ENCODE results near the gene IDE.

IDE gene

DNA sequence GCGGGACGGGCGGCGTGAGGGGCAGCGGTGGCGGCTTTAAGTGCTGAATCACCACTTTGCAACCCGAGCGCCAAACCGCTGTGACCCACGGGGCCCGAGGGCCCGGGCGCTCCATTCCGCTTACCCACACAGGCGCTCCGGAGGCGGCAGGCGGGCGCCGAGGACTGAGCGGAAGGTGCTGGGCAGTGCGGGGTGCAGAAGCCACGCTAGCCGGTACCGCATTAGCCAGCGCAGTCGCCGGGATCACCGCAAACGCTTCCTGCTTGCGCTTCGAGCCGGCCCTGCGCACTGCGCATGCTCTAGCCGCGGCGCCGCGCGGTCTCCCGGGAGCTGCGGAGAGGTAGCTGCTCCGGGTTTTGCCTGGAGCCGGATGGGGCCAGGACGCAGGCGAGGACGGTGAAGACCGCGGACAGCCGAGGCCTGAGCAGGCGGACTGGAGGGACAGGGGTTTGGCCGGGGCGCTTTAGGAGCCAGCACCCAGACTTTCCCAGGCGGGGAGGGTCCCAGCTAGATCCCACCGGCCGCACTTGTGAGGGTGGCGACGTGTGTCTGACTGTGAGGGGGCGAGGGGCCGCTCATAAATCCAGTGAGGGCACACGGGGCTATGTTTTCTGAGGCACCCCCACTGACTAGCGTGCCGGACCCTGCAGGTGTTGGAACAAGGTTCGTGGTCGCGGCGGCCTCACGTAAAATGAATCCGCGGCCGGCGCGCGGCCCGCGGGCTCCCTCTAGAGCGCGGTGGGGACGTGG is at the start of gene IDE:
Gene IDE, minus strand, starts transcription at position 296 of the 750 bp plus-strand sequence. Its CDS starts 74 bp downstream, at position 222.
- H3K27me3 ChIP-seq (ENCODE audit: control insufficient read depth in 2 of 2, insufficient read depth in 2 of 2, low read length in 2 of 2) = no peaks in the 10 kb centered on the region

DNA sequence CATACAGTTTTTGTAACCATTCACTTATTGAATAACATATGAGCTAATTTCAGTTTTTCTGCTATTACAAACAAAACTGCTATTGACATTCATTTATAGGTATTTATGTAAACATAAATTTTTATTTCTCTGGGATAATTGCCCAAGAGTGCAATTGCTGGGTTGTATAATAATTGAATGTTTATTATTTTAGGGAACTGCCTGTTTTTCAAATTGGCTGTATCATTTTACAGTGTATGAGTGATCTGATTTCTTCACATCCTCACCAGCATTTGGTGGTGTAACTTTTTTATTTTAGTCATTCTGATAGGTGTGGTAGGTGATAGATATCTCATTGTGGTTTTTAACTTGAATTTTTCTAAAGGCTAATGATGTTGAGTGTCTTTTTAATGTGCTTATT is 45.5 kb upstream of the IDE start:
- H3K4me3 ChIP-seq (ENCODE audit: low read length in 2 of 2) = no peak overlapping the region
- H3K9me3 ChIP-seq (ENCODE audit: control insufficient read depth in 2 of 2, low read length in 2 of 2) = no peaks in the 10 kb centered on the region
- H3K27ac ChIP-seq (ENCODE audit: low read depth in 2 of 2, low read length in 2 of 2) = no peak overlapping the region
- H3K27me3 ChIP-seq (ENCODE audit: control insufficient read depth in 2 of 2, insufficient read depth in 2 of 2, low read length in 2 of 2) = no peaks in the 10 kb centered on the region
- no peaks in the 10 kb centered on the region for H3K36me3 ChIP-seq (ENCODE audit: control insufficient read depth in 2 of 2, insufficient read depth in 2 of 2, low read length in 2 of 2)
- H3K9ac ChIP-seq (ENCODE audit: low read depth in 1 of 2, low read length in 2 of 2) = no peak overlapping the region
- H3K4me1 ChIP-seq (ENCODE audit: control insufficient read depth in 2 of 2, insufficient read depth in 2 of 2, low read length in 2 of 2) = no peaks in the 10 kb centered on the region

More for the DNA sequence above, at the start of gene IDE:
- Histone ChIP-seq H3K27ac (ENCODE audit: low read depth in 2 of 2, low read length in 2 of 2) (peak within 1 kb of the TSS; percentile 94 to 96), H3K36me3 (ENCODE audit: control insufficient read depth in 2 of 2, insufficient read depth in 2 of 2, low read length in 2 of 2) (no peaks in the 10 kb centered on the region), H3K9ac (ENCODE audit: low read depth in 1 of 2, low read length in 2 of 2) (peak within 1 kb of the TSS; percentile 91 to 92), H3K4me3 (ENCODE audit: low read length in 2 of 2) (peak within 1 kb of the TSS; percentile 89 to 97), H3K9me3 (ENCODE audit: control insufficient read depth in 2 of 2, low read length in 2 of 2) (no peaks in the 10 kb centered on the region), H3K4me1 (ENCODE audit: control insufficient read depth in 2 of 2, insufficient read depth in 2 of 2, low read length in 2 of 2) (peaks cover 9 to 16% of the 10 kb centered on the region in 2 donors)

- Histone ChIP-seq H3K27ac (ENCODE audit: low read depth in 2 of 2, low read length in 2 of 2) (no peak overlapping the region), H3K9ac (ENCODE audit: low read depth in 1 of 2, low read length in 2 of 2) (no peak overlapping the region), H3K27me3 (ENCODE audit: control insufficient read depth in 2 of 2, insufficient read depth in 2 of 2, low read length in 2 of 2) (no peaks in the 10 kb centered on the region), H3K36me3 (ENCODE audit: control insufficient read depth in 2 of 2, insufficient read depth in 2 of 2, low read length in 2 of 2) (peaks cover 0 to 2% of the 10 kb centered on the region in 2 donors), H3K4me3 (ENCODE audit: low read length in 2 of 2) (no peak overlapping the region), H3K4me1 (ENCODE audit: control insufficient read depth in 2 of 2, insufficient read depth in 2 of 2, low read length in 2 of 2) (no peaks in the 10 kb centered on the region), H3K9me3 (ENCODE audit: control insufficient read depth in 2 of 2, low read length in 2 of 2) (no peaks in the 10 kb centered on the region)
Observed at GRCh38 chr10:92615515-92615914, 41.6 kb upstream of the IDE start.

- Histone ChIP-seq H3K4me1 (ENCODE audit: control insufficient read depth in 2 of 2, insufficient read depth in 2 of 2, low read length in 2 of 2) (no peaks in the 10 kb centered on the region), H3K27me3 (ENCODE audit: control insufficient read depth in 2 of 2, insufficient read depth in 2 of 2, low read length in 2 of 2) (no peaks in the 10 kb centered on the region), H3K9ac (ENCODE audit: low read depth in 1 of 2, low read length in 2 of 2) (no peak overlapping the region), H3K9me3 (ENCODE audit: control insufficient read depth in 2 of 2, low read length in 2 of 2) (no peaks in the 10 kb centered on the region), H3K4me3 (ENCODE audit: low read length in 2 of 2) (no peak overlapping the region), H3K27ac (ENCODE audit: low read depth in 2 of 2, low read length in 2 of 2) (no peak overlapping the region), H3K36me3 (ENCODE audit: control insufficient read depth in 2 of 2, insufficient read depth in 2 of 2, low read length in 2 of 2) (no peaks in the 10 kb centered on the region)
Observed at GRCh38 chr10:92604841-92605240, 30.9 kb upstream of the IDE start.

DNA sequence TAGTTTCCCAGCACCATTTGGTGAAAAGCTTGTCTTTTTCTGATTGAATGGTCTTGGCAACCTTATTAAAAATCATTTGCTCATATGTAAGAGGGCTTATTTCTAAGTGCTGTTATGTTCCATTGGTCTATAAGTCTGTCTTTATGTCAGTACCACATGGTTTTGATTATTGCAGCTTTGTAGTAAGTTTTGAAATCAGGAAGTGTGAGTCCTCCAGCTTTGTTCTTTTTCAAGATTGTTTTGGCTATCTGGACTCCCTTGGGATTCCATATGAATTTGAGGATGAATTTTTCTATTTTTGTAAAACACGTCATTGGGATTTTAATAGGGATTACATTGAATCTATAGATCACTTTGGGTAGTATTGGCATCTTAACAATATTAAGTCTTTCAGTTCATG is 24.4 kb upstream of the IDE start:
- Histone ChIP-seq H3K9me3 (ENCODE audit: control insufficient read depth in 2 of 2, low read length in 2 of 2) (no peaks in the 10 kb centered on the region), H3K9ac (ENCODE audit: low read depth in 1 of 2, low read length in 2 of 2) (no peak overlapping the region), H3K36me3 (ENCODE audit: control insufficient read depth in 2 of 2, insufficient read depth in 2 of 2, low read length in 2 of 2) (no peaks in the 10 kb centered on the region), H3K27me3 (ENCODE audit: control insufficient read depth in 2 of 2, insufficient read depth in 2 of 2, low read length in 2 of 2) (no peaks in the 10 kb centered on the region), H3K27ac (ENCODE audit: low read depth in 2 of 2, low read length in 2 of 2) (no peak overlapping the region), H3K4me3 (ENCODE audit: low read length in 2 of 2) (no peak overlapping the region), H3K4me1 (ENCODE audit: control insufficient read depth in 2 of 2, insufficient read depth in 2 of 2, low read length in 2 of 2) (peaks cover 2 to 3% of the 10 kb centered on the region in 2 donors)

DNA sequence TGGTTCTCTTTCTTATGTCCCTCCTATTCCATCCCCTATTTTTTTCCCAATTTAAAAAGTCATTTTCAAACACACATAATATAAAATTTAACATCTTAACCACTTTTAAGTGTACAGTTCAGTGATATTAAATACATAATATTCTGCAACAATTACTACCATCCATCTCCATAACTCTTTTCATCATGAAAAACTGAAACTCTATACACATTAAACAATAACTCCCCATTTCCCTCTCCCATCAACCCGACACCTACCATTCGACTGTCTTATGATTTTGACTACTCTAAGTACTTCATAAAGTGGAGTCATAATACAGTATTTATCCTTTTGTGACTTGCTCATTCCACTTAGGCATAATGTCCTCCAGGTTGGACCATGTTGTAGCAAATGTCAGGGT is 21.6 kb upstream of the IDE start:
- no peak overlapping the region for H3K4me3 ChIP-seq (ENCODE audit: low read length in 2 of 2)
- no peak overlapping the region for H3K9ac ChIP-seq (ENCODE audit: low read depth in 1 of 2, low read length in 2 of 2)
- no peak overlapping the region for H3K27ac ChIP-seq (ENCODE audit: low read depth in 2 of 2, low read length in 2 of 2)
- no peaks in the 10 kb centered on the region for H3K36me3 ChIP-seq (ENCODE audit: control insufficient read depth in 2 of 2, insufficient read depth in 2 of 2, low read length in 2 of 2)
- H3K9me3 ChIP-seq (ENCODE audit: control insufficient read depth in 2 of 2, low read length in 2 of 2) = no peaks in the 10 kb centered on the region
- H3K27me3 ChIP-seq (ENCODE audit: control insufficient read depth in 2 of 2, insufficient read depth in 2 of 2, low read length in 2 of 2) = no peaks in the 10 kb centered on the region
- H3K4me1 ChIP-seq (ENCODE audit: control insufficient read depth in 2 of 2, insufficient read depth in 2 of 2, low read length in 2 of 2) = peaks cover 5 to 12% of the 10 kb centered on the region in 2 donors

DNA sequence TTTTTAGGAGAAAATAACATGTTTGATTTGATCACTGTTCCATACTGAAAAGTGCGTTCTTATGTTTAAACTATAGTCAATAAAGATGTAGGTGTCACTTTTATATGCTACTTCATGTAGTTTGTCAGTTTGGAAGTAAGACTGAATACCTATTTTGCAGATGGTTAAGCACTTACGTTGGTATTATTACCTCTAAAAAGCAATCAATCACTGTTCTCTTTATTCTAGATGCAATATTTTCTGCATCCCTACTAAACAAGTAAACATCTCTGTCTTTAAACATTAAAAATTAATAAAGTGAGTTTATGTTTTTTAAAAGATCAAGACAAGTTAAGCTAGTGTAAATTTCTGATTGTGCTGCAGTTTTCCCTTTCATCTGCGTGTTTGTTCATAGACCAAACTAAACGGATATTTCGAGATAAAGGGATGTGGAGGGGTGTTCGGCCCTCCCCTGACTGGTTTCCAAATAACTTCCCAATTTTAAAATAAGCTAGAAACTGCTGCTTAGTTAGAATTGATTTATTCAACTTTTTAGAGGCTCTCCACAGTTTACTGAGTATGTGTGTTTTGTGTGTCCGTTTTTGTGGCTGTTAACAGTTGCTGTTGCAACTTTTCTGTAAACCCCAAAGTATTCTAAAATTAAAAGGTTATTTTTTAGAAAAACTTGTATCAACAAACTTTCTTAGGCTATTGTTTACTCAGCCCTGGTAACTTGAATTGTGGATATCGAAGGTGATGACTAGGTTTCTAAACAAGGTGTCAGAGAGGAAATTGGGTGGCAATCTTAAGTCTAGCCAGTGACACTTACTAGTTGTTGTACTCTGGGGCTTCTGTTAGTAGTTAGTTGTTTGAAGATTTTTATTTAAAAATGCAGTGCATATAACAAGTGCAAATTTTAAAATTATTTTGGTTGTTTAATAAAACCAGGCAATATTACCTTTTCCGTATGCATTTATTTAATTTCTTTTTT is 20.0 kb upstream of the IDE start:
- Histone ChIP-seq H3K36me3 (ENCODE audit: control insufficient read depth in 2 of 2, insufficient read depth in 2 of 2, low read length in 2 of 2) (no peaks in the 10 kb centered on the region), H3K27me3 (ENCODE audit: control insufficient read depth in 2 of 2, insufficient read depth in 2 of 2, low read length in 2 of 2) (no peaks in the 10 kb centered on the region), H3K4me1 (ENCODE audit: control insufficient read depth in 2 of 2, insufficient read depth in 2 of 2, low read length in 2 of 2) (peaks cover 5 to 12% of the 10 kb centered on the region in 2 donors), H3K27ac (ENCODE audit: low read depth in 2 of 2, low read length in 2 of 2) (peak overlapping the region in 1 of 2 donors; percentile 89), H3K9ac (ENCODE audit: low read depth in 1 of 2, low read length in 2 of 2) (peak overlapping the region in 1 of 2 donors; percentile 68), H3K4me3 (ENCODE audit: low read length in 2 of 2) (peak overlapping the region; percentile 79 to 95), H3K9me3 (ENCODE audit: control insufficient read depth in 2 of 2, low read length in 2 of 2) (no peaks in the 10 kb centered on the region)

GRCh38 chr10:92592761-92593618 is 19.1 kb upstream of the IDE start, which contains the start of gene KIF11:
TSS of gene KIF11 (plus strand) at chr10:92593130. CDS start at chr10:92593376, 246 bp downstream.
- Histone ChIP-seq H3K27me3 (ENCODE audit: control insufficient read depth in 2 of 2, insufficient read depth in 2 of 2, low read length in 2 of 2) (no peaks in the 10 kb centered on the region), H3K4me3 (ENCODE audit: low read length in 2 of 2) (peak within 1 kb of the TSS; percentile 79 to 95), H3K36me3 (ENCODE audit: control insufficient read depth in 2 of 2, insufficient read depth in 2 of 2, low read length in 2 of 2) (no peaks in the 10 kb centered on the region), H3K27ac (ENCODE audit: low read depth in 2 of 2, low read length in 2 of 2) (peak within 1 kb of the TSS; percentile 89 to 95), H3K9ac (ENCODE audit: low read depth in 1 of 2, low read length in 2 of 2) (peak within 1 kb of the TSS; percentile 68 to 82), H3K4me1 (ENCODE audit: control insufficient read depth in 2 of 2, insufficient read depth in 2 of 2, low read length in 2 of 2) (peaks cover 5 to 12% of the 10 kb centered on the region in 2 donors), H3K9me3 (ENCODE audit: control insufficient read depth in 2 of 2, low read length in 2 of 2) (no peaks in the 10 kb centered on the region)

DNA sequence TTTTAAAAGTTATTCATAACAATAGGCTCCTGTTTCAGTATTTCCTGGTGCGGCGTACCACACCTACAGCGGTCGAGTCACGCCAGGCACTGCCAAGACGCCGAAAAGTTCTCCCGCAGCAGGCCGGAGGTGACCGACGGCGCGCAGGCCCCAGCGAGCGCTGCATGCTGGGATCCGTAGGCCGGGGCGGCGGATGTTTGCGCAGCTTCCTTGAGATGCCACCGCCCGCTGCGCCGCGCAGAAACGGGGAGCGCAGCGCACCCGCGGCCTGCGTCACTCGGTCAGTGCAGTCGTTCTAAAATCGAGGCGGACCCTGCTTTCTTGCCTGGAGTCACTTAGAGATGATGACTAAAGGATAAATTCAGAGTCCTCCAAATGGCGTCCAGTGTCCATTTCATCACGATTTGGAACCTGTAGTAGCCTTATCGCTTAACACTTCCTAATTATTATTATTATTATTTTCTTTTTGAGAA is 17.7 kb upstream of the IDE start:
- Histone ChIP-seq H3K27ac (ENCODE audit: low read depth in 2 of 2, low read length in 2 of 2) (peak overlapping the region; percentile 89 to 95), H3K9ac (ENCODE audit: low read depth in 1 of 2, low read length in 2 of 2) (peak overlapping the region; percentile 68 to 82), H3K9me3 (ENCODE audit: control insufficient read depth in 2 of 2, low read length in 2 of 2) (no peaks in the 10 kb centered on the region), H3K4me1 (ENCODE audit: control insufficient read depth in 2 of 2, insufficient read depth in 2 of 2, low read length in 2 of 2) (peaks cover 5 to 12% of the 10 kb centered on the region in 2 donors), H3K36me3 (ENCODE audit: control insufficient read depth in 2 of 2, insufficient read depth in 2 of 2, low read length in 2 of 2) (no peaks in the 10 kb centered on the region), H3K4me3 (ENCODE audit: low read length in 2 of 2) (peak overlapping the region; percentile 79 to 95), H3K27me3 (ENCODE audit: control insufficient read depth in 2 of 2, insufficient read depth in 2 of 2, low read length in 2 of 2) (no peaks in the 10 kb centered on the region)

Data from mucosa of rectum (tissue), 2 donors.